Activated naive CD4-positive, alpha-beta T cell treated with Interleukin-2 at 50 U/mL for 16 hours (primary cell): Measurements from ENCODE around the gene CDC42EP3.

Experiments
- DNase-seq: peaks from one replicate; pipeline ENCODE4 v3.0.0-alpha.2; 2020

Gene CDC42EP3, protein sequence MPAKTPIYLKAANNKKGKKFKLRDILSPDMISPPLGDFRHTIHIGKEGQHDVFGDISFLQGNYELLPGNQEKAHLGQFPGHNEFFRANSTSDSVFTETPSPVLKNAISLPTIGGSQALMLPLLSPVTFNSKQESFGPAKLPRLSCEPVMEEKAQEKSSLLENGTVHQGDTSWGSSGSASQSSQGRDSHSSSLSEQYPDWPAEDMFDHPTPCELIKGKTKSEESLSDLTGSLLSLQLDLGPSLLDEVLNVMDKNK

DNA sequence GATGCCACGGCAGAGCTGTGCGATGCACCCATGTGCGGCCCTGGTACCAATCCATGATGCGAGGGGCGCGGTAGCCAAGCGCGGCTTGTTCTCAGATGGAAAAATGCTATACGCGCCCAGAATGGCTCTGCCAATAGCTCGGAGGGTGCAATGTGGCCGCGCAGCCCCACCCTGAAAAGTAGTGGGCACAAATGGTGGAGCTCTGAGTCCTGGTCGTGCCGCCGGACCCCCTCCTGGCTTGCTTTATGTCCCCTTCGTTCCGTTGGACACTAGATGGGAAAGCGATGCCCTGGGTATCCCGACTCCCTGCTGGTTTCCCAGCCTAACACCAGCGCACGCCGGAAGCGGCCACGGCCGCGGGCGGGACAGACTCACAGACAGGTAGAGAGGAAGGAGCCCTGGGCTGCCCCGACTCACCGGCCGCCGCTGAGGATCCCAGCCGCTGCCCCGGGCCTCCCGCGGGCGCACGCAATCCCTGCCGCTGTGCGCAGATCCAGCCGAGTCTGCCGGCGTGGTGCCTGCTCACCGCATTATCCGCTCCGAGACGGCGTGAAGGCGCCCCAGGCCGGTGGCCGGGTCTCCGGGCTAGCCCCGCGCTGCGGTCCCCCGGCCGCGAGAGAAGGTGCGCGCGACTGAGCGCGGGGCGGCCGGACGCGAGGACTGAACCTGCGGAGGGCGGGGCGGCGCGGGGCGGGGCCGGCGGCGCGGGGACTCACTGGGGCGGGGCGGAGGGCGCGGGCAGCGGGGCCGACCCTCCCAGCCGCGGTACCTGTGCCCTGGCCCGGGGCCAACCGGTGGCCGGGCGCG is at the start of gene CDC42EP3:
CDC42EP3 (minus strand) TSS at position 634 of the 807 bp plus-strand sequence. CDS start 25,055 bp downstream, outside the sequence.
- DNase-seq = peak; percentile 76

DNA sequence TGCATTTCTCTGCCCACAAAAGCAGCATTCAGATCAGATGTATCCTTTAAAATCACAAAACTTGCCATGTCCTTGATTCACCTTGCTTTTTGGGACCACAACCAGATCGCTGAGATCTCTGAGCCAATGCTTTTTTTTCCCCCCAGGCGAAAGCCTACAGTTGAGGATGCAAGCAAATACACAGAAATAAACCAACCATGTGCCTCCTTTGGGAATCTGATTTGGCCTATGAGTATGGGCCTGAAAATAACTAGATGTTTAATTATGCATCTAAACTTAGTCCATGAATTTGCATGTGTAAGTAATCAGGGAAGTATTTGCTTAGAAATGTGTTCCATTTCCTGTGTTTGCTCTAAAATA is 49.7 kb upstream of the CDC42EP3 start:
- DNase-seq = no peak

DNA sequence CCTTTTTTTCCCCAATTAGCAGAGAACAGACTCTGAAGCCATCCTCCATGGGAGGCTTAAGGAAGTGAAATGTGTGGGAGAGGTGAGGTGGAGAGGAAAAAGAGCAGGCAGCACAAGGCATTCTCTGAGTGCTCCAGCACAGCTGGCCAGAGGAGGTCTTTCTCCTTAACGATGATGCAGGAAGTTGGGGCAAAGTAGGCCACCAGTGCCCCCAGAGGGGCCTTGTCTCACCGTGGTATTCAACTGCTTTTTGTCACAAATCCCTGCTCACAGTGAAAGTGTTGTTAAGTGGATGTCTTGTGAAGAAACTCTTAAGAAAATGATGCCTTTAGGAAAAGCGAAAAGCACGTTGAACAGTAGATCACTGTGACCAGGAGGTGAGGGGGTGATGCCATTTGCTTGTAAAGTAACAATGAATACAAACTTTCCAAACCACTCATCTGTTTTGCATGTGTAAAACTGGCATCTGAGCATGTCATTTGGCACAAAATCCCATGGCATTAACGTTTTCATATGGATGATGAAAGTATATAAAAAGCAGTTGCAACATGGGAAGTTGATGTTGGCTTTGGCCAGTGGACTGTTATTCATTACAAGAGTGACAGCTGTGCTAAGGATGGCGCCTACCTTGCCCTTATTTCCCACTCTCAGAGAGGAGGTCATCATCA is 49.2 kb upstream of the CDC42EP3 start:
- no peak for DNase-seq

DNA sequence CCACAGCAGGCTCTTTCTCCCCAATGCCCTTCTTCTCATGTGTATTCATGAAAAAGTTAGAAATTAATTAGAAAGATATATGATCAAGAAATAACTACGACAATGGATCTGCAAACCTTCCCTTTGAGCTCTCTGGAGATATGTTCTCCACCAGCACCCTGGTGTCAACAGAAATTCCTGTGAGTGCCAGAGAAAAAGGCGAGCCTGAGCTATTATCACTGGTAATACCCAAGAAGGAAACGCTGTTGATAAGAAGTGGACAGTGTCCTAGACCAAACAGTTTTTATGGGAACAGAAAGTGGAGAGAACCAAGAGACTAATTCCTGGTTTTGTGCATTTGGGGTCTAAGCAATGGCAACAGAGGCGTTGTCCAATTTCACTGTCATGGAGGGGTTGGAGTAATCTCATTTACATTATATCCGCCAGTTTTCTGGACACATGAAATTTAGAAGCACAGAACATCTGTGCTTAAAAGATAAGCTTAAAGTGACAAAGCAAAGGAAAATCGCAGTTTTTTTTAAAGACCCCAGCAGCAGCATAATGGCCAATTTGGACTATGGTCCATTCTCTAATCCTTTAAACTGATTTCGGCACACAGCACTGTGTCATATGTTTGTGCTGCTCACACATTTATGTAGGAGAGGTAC is 47.2 kb upstream of the CDC42EP3 start:
- no peak for DNase-seq

DNA sequence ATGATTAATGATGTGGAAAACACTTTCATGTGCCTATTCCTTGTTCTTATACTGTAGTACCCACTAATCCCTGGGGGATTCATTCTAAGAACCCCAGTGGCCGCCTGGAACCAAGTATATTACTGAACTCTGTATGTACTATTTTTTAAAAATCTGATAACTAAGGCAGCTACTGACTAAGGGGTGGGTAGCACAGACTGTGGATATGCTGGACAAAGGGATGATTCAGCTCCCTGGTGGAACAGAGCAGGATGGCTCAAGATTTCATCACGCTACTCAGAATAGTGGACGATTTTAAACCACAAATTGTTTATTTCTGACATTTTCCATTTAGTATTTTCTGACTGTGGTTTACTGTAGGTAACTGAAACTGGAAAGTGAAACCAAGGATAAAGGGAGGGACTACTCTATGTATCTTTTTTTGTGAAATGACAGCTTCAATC is 41.8 kb upstream of the CDC42EP3 start:
- DNase-seq = peak; percentile 15

DNA sequence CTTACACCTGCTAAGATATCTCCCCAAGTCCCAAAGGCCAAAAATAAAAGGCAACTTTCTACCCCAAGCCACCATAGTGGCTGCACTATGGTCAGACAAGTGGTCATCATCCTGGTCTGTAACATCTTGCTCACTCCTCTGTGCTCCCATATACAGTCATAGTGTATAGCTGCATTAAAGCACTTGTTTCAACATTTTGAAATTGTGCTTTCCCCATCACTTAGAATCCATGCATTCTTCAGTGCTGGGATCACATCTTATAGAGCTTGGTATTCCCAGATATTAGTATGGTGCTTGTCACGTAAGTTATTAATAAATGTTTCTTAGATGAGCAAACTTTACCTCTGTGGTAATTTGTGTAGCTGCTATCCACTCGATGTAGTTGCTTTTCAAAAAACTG is 40.4 kb upstream of the CDC42EP3 start:
- DNase-seq = no peak

DNA sequence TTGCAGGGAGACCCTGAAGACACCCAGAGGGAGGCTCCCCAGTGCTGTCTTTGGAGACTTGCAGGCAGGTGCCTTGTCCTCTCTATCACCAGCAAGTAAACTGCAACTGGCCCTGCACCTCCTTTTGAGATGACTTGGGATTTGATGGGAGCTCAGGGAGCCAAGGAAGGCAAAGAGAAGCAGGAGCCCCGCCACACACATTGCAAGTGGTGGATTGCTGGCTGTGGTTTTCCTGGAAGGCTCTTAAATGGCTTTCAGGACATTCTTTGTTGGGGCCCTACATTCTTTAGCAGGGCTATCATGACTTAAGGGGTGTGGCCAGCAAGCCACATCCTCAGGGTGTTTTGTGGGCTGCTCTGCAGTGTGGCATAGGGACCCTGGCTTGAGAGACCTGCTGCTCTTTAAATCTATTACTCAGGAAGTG is 39.9 kb upstream of the CDC42EP3 start:
- DNase-seq = peak; percentile 6

DNA sequence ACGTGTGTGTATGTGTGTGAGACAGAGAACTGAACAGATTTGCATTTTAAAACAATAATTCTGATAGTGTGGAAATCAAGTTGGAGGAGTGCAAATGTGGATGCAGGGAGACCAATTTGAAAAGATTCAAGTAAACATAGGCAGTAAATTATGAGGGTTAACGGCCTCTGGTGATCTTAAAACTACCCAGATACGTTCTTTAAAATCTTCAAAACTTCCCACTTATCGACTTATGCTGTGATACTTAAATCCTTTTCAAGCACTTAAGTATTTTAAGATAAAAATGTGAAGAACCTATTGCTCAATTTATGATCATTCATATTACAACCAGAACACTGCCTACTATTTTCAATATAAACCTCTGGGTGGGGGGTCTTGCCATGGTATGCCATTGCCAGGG is 37.7 kb upstream of the CDC42EP3 start:
- no peak for DNase-seq

DNA sequence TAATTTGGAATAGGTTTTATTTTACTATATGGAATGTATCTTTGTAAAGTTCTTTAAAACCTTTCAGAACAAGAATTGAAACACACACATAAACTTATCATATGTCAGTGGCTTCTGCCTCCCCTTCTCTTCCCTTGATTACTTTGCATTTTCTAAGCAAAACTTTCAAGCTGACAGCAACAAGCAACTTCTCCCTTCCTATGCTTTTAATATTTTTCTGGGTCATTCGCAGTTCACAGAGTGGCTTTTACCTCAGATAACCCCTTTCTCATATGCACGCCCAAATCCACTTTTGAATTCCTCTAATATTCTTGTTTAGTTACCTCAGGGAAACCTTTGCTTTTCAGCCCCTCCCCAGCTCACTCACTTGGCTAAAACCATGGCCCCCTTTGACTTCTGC is 36.7 kb upstream of the CDC42EP3 start:
- DNase-seq = no peak

DNA sequence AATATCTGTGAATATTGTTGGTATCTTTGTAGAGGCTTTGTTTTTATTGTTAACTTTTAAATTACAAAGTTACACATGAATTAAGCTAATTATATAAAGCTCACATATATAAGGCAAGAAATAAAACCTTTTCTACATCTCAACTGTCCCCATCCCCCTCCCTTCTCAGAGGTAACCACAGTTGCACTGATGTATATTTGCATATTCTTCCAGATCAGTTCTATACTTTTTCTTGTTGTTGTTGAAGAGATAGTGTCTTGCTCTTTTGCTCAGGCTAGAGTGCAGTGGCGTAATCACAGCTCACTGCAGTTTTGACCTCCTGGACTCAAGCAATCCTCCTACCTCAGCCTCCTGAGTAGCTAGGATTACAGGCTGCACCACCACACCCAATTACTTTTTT is 36.0 kb upstream of the CDC42EP3 start:
- no peak for DNase-seq

DNA sequence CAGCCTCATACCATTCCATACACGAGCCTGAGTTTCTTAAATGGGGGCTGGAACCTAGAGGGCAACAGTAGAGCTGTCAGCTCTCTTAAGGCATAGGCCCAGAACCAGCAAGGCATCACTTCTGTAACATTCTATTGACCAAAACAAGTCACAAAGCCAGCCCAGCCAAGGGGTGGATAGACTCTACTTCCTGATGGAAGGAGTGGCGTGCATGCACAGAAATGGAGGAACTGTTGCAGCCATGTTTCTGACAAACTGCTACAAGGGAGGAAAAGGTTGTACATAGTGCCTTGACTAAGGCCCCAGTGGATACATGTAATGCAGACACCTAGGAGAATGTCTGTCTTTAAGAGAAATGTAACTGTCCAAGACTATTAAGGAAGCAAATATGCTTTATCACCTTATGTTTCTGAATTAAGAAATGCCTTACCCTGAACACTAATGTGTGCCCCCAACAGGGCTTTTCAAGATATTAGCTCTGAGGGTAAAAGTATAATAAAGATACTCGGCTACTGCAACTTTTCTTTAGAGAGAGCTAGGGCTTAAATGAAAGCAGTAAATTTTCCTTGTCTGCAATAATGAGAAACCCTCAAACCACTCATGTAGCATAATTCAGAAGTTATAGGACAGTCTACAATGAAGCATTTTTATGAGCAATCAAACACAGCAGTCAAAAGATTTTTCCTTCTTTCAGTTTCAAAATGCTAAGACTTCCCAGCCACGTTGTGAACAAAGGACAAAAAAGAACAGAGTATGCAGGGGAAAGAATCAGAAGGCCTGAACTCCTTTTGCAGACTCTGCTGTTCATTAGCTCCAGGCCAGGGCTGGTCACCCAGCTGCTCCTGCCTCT is 35.1 kb upstream of the CDC42EP3 start:
- DNase-seq = no peak

DNA sequence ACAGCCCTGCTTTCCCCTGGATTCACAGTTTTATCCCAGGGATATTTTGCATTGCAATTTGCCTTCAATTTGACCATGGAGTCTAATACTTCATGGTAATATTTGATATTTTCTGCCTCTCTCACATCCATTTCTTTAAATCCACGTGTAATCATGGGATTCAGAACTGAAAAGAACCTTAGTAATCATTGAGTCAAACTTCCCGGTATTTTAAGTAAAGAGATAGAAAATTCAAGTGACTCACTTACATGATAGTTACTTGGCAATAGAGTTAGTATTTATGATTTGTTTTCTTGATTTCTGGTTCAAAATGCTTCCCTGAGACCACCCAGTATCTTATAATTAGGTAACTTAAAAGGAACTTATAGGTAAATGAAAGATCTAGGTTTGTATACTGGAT is 33.7 kb upstream of the CDC42EP3 start:
- no peak for DNase-seq

DNA sequence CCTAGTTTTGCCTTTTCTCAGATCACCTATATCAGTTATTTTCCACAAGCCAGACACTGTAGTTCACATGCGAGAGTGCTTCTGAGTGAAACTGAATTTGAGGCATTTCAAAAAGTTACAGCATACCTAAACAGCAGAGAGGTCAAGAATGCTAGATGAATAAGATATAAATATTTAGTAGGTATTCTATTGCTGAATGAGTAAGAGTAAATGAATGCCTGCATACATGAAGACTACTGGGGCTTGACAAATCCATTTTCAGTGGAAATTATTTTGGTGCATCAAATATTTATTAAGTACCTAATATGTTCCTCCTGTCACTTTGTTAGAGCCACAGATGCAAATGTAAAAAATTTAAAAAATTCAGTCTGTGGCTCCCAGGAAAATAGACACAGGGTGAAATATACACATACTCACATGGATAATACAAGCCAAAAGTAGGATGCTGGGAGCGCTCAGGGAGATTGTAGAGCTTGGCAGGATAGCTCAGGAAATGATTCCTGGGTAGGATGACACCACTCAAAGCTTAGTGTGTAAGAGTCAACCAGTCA is 27.6 kb upstream of the CDC42EP3 start:
- DNase-seq = no peak

DNA sequence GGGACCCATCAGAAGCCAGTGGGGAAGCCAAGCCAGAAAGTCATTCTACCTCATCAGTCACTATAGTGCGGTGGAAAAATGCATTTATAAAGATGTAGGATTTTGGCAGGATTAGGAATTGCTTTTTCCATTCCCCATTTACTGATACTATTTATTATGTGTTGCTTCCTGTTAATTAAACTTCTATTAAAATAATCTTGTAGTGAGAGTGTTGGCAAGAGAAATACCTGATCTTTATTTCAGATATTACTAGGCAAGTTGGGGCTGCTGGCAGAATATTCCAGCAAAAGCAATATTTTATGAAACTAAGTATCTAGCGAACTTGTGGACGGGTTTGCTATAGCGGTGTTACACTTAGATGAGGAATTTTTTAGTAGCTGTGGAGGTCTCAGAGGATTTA is 23.9 kb upstream of the CDC42EP3 start:
- DNase-seq = no peak

DNA sequence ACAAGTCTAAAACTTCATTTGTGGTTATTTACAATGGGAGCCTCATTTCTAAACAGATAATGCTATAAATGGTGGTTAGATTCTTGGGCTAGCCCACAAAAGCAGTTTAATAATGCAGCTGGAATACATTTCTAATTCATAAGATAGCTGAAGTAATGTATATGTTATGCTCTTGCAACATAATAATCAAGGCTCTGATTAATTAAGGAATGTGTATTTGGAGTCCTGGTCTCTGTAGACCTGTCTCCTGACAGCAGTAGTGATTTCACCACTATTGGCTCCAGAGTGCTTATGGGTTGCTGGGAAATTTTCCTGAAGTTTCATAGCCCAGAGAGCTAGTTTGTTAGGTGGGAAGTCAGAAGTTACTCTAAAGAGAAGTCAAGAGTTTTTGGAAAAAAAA is 21.3 kb upstream of the CDC42EP3 start:
- no peak for DNase-seq

DNA sequence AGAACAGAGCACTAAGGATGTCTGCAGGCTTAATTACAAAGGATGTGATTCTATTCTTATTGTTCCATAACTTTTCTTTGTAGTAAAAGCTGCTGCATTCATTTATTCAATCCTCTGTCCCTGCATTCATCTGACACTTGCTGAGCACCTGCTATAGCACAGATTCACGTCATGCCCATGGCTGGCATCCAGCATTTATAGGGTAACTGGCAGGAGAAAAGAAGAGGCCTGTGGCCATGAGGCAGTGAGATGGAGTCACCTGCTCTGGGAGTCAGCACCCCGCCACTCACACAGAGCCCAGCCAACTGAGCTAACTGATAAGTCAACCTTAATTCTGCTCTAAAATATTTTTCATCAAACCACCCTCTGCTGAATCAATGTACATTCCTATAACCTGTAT is 18.3 kb upstream of the CDC42EP3 start:
- no peak for DNase-seq

DNA sequence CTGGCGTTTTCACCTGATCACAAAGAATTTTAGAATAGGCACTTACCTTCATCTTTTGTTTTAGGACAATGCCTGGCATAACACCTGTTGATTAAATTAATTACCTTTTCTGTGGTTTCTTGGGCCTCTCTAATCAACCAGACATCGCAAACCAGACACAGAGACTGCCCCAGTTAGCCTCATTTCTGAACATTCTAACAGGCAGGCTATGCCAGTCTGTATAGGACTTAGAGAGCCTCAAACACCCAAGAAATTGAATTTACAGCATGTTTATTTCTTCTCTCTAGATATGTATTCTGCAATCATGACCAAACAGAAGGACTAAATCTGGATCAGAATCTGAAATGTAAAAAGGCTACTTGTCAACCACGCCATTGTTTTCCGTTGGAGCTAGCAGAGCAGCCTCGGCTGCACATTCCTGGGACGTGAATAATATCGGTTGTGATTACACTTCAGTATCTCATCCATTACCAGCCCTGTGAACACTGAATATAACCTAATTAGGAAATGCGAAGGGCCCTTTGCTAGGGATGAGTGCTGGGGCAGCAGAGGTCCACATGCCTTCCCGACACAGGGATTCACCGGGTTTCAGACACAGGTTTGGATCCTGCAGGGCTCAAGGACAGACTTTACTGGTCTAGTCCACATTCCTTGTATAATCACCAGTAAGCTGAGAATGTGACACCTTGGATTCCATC is 17.5 kb upstream of the CDC42EP3 start:
- no peak for DNase-seq

DNA sequence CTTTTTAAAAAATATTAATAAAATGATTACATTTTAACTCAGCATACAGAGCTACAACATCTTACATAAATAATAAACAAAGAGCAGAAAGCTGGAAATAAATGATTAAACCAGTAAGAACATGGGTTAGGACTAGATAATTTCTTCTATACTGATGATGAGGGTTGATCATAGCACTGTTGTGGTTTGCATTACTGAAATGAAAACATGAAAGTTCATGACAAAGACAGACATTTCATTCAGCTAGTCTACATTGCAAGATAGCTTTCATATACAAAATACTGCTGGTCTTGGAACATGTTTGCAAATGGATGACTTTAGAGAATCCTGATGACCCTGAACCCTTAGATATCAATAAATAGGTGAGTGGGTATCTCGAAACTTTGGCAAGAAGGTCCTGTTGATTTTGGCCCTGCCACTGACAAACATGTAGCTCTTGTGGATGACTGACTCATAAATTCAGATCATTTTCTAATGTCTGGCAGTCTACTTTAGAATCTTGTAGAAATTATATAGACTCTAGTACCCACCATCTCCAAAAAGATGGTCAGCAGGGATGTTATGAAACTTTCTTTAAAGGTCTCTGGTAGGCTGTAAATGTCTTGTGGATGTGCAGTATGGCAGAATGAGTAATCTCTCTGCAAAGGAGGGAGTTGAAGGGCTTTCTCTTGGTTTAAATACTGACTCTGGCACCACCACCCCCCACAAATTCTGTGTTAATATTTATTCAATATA is 15.5 kb upstream of the CDC42EP3 start:
- no peak for DNase-seq

DNA sequence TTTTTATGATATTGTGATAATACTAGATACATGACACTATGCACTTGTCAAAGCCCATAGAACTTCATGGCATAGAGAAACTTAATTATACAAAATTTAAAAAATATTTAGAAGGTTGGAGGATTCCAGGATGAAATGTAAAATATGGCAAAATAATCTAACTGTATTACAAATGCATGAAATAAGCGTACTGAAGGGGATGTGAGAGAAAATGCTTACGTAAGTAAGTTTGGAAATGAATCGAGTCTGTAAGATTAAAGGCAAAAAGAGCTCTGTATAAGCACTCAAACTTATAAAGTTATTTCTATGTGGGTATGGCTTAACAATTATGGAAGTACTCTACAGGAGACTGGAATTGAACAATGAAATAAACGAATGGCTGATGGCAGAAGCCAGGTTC is 13.4 kb upstream of the CDC42EP3 start:
- no peak for DNase-seq

DNA sequence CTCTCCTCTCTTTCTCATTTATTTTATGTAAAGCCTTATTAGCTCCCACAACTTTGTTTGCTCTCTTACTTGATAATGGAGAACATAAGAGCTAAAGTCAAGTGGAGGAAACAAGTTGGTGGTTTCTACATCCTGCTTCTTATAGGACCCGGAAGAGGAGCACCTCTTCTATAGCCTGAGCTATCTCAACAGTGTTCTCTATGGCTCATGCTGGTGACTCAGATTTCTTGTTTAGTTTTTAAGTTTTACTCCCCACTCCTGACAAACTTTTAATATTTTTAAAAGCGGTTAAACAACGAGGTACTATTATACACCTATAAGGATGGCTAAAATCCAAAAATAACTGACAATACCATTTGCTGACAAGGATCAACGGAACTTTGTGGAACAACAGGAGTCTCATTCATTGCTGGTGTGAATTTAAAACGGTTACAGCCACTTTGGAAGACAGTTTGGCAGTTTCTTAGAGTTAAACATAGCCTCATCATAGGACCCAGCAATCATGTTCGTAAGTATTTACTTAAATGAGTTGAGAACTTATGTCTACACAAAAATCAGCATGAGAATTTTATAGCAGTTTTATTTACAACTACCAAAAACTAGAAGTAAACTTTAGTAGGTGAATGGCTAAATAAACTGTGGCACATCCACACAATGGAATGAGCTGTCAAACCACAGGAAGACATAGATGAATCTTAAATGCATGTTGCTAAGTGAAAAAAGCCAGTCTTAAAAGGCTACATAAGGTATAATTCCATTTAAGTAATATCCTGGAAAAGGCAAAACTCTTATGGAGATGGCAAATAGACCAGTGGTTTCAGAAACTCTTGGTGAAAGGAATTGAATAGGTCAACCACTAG is 12.7 kb upstream of the CDC42EP3 start:
- no peak for DNase-seq
